Thyroid gland (tissue), 4 donors: ENCODE measurements around the gene C22orf31. TPM values are rescaled to one million over a fixed set of nuclear protein-coding genes. Genes with fewer than 3 reads are reported as not detected.

ENCODE experiments used
- DNase-seq, 2 donors: peaks; one replicate each; pipeline ENCODE4 v3.0.0-alpha.2; 2019
- H3K27ac ChIP-seq, 3 donors: fragments of 200-600 bp; sonication (generic); 1 replicate in 2 of 3; 2 replicates in 1 of 3; pipeline ENCODE4 v1.5.1; 2016 to 2019; ENCODE audit warnings: mild to moderate bottlenecking in 1 of 3, moderate library complexity in 1 of 3
- H3K27me3 ChIP-seq: fragments of 200-600 bp; sonication (generic); one replicate; pipeline ENCODE4 v1.5.1; 2019
- H3K36me3 ChIP-seq, 2 donors: fragments of 200-600 bp; sonication (generic); one replicate each; pipeline ENCODE4 v1.5.1; 2016 to 2019
- H3K4me1 ChIP-seq, 2 donors: fragments of 200-600 bp; sonication (generic); one replicate each; pipeline ENCODE4 v1.5.1; 2017 to 2019
- H3K4me3 ChIP-seq, 3 donors: fragments of 200-600 bp; sonication (generic); replicated peaks in 1 of 3; 1 replicate in 2 of 3; 2 replicates in 1 of 3; pipeline ENCODE4 v1.5.1; 2016; ENCODE audit warnings: mild to moderate bottlenecking in 1 of 3
- H3K9me3 ChIP-seq: fragments of 200-600 bp; sonication (generic); one replicate; pipeline ENCODE4 v1.5.1; 2017
- POLR2A ChIP-seq, 2 donors: fragments of 450-650 bp; IDR thresholded peaks; one replicate each; pipeline ENCODE4 v1.6.1; 2017; ENCODE audit warnings: antibody characterized with exemption in 2 of 2, mild to moderate bottlenecking in 2 of 2, moderate library complexity in 1 of 2
- WGBS, 2 donors: methylation state at CpG; one replicate each; pipeline ENCODE4 v1.1.5; 2017; 5-methylcytosine and 5-hydroxymethylcytosine counted together
- intact Hi-C: fragments of 100-400 bp; cut with DNase I; formaldehyde crosslinking; loops from one replicate; pipeline ENCODE4 v1.15.1; 2023
- total RNA-seq, 4 donors: library from RNA; depleted of rRNA; stranded (reverse); fragments of >200 nt; gene quantifications; one replicate each; pipeline ENCODE4 v1.2.3, GENCODE V29; 2016
- TF ChIP-seq, protein P1 (sequence below), 6 experiments: fragments of 200-600 bp in 3 of 6; fragments of 450-650 bp in 3 of 6; sonication (generic) in 3 of 6; IDR thresholded peaks; one replicate each; pipeline ENCODE4 v1.5.1; 2016 to 2019; ENCODE audit warnings: antibody characterized with exemption in 6 of 6, mild to moderate bottlenecking in 2 of 6, inconsistent platforms in 1 of 6, moderate library complexity in 1 of 6

Gene C22orf31
- total RNA-seq, 4 donors from 2014 or later: not detected

DNA sequence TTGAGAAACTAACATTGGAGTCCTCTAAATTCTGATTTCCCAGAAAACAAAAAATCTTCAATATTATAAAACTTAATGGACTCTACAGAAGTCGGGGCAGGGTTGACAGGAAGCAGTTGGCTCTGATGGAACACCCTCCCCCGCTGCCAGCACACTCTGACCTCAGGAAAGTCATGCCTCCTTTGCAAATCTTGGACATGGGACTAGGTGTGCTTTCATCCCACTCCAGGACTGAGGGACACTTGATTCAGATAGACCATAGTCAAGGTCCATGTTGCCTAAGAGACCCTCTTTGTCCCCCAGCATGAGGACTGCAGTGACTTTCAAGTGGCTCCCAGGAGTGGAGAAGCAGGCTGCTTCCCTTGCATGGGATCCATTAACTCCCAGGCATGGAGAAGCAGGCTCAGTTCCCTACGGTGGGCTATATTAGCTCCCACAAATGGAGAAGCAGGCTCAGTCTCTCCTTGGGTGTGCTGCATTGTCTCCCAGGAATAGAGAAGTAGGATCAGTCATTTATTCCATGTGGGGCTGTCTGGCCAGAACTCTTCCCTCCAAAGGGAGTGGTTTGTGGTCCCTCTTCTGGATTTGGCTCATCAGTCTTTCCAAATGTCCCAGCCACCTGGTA is 38.3 kb downstream of the C22orf31 start:
- Histone ChIP-seq H3K4me1 (peaks cover 3 to 12% of the 10 kb centered on the region in 2 donors), H3K9me3 (no peaks in the 10 kb centered on the region), H3K36me3 (no peaks in the 10 kb centered on the region), H3K27me3 (no peaks in the 10 kb centered on the region), H3K27ac (no peak overlapping the region), H3K4me3 (no peak overlapping the region)
- 60% methylated on average over 2 to 3 of the region's 3 CpGs for WGBS, 2 donors
- peak in 1 of 2 donors; percentile 31 for DNase-seq
- TF ChIP-seq, protein P1, sequence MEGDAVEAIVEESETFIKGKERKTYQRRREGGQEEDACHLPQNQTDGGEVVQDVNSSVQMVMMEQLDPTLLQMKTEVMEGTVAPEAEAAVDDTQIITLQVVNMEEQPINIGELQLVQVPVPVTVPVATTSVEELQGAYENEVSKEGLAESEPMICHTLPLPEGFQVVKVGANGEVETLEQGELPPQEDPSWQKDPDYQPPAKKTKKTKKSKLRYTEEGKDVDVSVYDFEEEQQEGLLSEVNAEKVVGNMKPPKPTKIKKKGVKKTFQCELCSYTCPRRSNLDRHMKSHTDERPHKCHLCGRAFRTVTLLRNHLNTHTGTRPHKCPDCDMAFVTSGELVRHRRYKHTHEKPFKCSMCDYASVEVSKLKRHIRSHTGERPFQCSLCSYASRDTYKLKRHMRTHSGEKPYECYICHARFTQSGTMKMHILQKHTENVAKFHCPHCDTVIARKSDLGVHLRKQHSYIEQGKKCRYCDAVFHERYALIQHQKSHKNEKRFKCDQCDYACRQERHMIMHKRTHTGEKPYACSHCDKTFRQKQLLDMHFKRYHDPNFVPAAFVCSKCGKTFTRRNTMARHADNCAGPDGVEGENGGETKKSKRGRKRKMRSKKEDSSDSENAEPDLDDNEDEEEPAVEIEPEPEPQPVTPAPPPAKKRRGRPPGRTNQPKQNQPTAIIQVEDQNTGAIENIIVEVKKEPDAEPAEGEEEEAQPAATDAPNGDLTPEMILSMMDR (IDR thresholded peaks at IDR 0.05): no peak
- TF ChIP-seq POLR2A (IDR thresholded peaks at IDR 0.05): no peak
- intact Hi-C loops: no loop called here

DNA sequence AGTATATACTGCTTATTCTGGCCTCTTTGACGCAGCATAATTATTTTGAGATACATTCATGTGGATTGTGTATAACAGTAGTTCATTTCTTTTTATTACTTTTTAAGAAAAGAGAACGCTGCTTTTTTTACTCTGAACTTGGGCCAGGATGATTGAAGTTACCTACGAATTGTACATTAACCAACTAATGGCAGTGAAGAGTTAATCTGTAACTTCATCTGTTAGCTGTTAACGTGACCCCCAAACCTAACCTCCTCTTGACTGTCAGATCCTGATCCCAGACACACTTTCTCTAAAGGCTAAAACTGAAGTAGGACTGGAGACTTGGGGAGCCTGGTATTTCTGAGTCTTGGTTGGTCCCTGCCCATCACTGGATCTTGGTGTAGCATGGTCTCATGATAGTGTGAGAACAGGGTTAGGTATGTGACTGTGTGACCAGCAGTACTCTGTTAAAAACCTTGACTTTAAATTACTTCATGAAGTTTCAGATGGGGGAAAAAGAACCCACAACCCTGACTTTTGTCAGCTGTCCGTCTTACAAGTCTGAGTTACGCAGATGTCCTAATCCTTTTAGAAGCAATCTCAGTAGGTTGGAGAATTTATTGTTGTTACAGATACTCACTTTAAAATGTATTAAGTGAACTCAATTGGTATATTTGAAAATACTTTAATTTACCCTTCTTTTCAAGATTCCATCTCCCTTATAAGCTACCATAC is 39.4 kb downstream of the C22orf31 start:
- no peaks in the 10 kb centered on the region for H3K27me3 ChIP-seq
- 92 to 95% methylated on average over 6 of the region's 6 CpGs for WGBS, 2 donors
- DNase-seq: no peak
- H3K4me3 ChIP-seq: no peak overlapping the region
- intact Hi-C loops: no loop called here
- peaks cover 3 to 12% of the 10 kb centered on the region in 2 donors for H3K4me1 ChIP-seq
- H3K36me3 ChIP-seq: no peaks in the 10 kb centered on the region
- H3K27ac ChIP-seq: no peak overlapping the region
- no peak for TF ChIP-seq POLR2A (IDR thresholded peaks at IDR 0.05)
- TF ChIP-seq, protein P1 (IDR thresholded peaks at IDR 0.05): no peak
- H3K9me3 ChIP-seq: no peaks in the 10 kb centered on the region

DNA sequence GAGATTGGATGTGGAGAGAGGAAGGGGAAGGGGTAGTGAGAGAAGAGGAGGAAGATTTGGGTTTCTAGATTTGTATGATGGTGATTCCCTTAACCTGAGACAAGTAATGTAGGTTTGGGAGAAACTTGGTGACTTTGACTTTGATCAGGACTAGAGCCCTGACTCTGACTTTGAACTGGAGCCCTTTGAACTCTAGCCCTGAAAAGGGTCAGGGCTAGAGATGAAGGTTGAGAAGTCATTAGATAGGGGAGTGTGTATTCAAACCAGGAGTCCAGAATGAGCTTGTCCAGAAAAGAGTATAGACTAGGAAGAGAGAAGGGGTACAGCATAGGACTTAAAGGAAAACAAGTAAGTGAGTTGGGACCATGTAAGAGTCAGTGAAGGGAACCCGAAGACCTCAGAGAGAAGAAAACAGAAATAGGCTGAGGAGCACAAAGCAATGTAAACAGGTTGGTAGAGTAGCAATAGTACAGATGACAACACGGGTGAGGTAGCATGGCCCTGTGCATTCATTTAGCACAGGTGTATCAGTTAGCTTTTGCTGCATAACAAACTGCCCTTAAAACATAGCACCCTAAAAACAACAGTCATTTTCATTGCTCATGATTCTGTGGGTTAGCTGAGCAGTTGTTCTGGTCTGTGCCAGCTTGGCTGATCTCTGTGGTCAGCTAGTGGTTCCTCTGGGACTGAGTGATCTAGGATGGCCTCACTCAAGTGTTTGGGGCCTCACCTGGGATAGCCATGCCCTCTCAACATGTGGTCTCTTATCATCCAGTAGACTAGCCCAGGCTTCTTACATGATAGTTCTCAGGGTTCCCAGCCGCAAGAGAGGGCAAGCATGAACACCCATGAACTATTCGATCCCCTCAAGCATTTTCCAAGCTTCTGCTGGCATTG is 43.1 kb downstream of the C22orf31 start:
- TF ChIP-seq POLR2A (IDR thresholded peaks at IDR 0.05): no peak
- TF ChIP-seq, protein P1 (IDR thresholded peaks at IDR 0.05): no peak

DNA sequence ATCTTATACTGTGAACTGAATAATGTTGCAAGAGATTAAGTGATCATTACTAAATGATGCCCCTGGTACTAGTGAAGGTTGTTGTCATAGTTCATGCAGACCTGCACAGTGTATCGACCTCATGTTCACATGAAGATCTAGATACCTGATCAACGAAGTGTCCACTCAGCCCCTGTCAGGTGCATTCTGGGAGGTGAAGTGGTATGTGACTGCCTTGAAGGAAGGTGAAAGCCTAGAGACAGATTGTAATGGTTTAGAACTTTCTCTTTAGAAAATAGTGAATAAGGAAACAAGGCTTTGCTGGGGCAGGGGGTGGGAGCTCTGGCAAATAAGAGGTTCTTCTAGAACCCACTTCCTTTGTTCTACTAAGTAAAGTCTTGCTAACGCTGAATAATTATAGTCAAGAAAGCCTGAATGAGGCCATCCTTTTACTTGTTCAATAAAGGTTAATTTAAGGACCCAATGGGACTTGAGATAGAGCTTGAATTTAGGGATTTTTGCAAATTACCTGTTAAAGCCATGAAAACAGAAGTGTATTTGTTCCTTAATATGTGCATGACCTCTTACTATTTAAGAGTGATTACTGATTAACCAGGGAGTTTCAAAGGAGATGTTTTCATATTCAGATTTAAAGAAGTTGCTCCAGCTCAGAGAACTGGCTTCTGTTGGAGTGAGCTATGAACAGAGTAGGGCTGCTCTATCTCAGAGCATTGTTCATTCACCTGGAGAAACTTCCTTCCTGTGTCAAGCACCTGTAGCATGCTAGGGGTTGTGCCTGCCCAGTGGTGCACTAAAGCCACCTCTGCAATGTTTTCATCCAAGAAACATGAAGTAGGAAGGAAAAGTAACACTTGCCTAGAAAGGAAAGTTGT is 45.3 kb downstream of the C22orf31 start:
- no peaks in the 10 kb centered on the region for H3K36me3 ChIP-seq
- H3K4me3 ChIP-seq: no peak overlapping the region
- H3K4me1 ChIP-seq: peaks cover 11 to 21% of the 10 kb centered on the region in 2 donors
- H3K9me3 ChIP-seq: no peaks in the 10 kb centered on the region
- intact Hi-C loops: no loop called here
- no peak for TF ChIP-seq POLR2A (IDR thresholded peaks at IDR 0.05)
- TF ChIP-seq, protein P1 (IDR thresholded peaks at IDR 0.05): no peak
- WGBS, 2 donors: 62 to 76% methylated on average over 3 of the region's 3 CpGs
- H3K27me3 ChIP-seq: no peaks in the 10 kb centered on the region
- H3K27ac ChIP-seq: peak overlapping the region in 2 of 3 donors; percentile 15 to 41
- peak; percentile 57 to 67 for DNase-seq

More for the DNA sequence above, 43.1 kb downstream of the C22orf31 start:
- no peaks in the 10 kb centered on the region for H3K27me3 ChIP-seq
- H3K27ac ChIP-seq: no peak overlapping the region
- intact Hi-C loops: no loop called here
- peaks cover 10 to 21% of the 10 kb centered on the region in 2 donors for H3K4me1 ChIP-seq
- H3K9me3 ChIP-seq: no peaks in the 10 kb centered on the region
- no peak overlapping the region for H3K4me3 ChIP-seq
- no peaks in the 10 kb centered on the region for H3K36me3 ChIP-seq
- WGBS, 2 donors: 85 to 89% methylated on average over 4 of the region's 4 CpGs
- no peak for DNase-seq
